H1 (cell line): ENCODE measurements around the gene LSM10. TPM values are rescaled to one million over a fixed set of nuclear protein-coding genes. Genes with fewer than 3 reads are reported as not detected.

Experiments used
- CTCF ChIA-PET: fragments of 300-600 bp; sonication (Branson Sonifier 250); formaldehyde crosslinking; loops from one replicate; lab custom pipeline; 2021; ENCODE audit not compliant: partially characterized antibody; lab: Charles Lee
- POLR2A ChIA-PET: fragments of 300-600 bp; sonication (Branson Sonifier 250); formaldehyde crosslinking; loops from one replicate; lab custom pipeline; 2021; ENCODE audit warnings: inconsistent platforms; ENCODE audit not compliant: partially characterized antibody; lab: Charles Lee
- DNase-seq, 2 experiments: peaks; one replicate each; pipeline versions ENCODE4 v3.0.0 to v3.0.0-alpha.2; 2010 to 2022; ENCODE audit warnings: low spot score in 2 of 2, low read depth in 1 of 2, mixed read lengths in 1 of 2
- FAIRE-seq: peaks from 2 replicates; lab custom pipeline; 2011; peaks lifted over from hg19 to GRCh38; lab: Jason Lieb, UNC
- H2AFZ ChIP-seq: 2 replicates; pipeline ENCODE4 v1.8.1; 2012; ENCODE audit warnings: low read length, inconsistent platforms
- H2AK5ac ChIP-seq: 2 replicates; pipeline ENCODE4 v1.6.1; 2013; ENCODE audit warnings: low read depth, low read length
- H2BK120ac ChIP-seq: replicated peaks from 2 replicates; pipeline ENCODE3; 2013; ENCODE audit warnings: low read depth, low read length, inconsistent platforms
- H2BK12ac ChIP-seq: 2 replicates; pipeline ENCODE4 v1.6.1; 2013; ENCODE audit warnings: low read depth, low read length
- H2BK15ac ChIP-seq: 2 replicates; pipeline ENCODE4 v1.6.1; 2013; ENCODE audit warnings: low read length
- H2BK20ac ChIP-seq: 2 replicates; pipeline ENCODE4 v1.6.1; 2013; ENCODE audit warnings: low read length
- H2BK5ac ChIP-seq: 2 replicates; pipeline ENCODE4 v1.6.1; 2013; ENCODE audit warnings: low read depth, low read length
- H3K14ac ChIP-seq: 2 replicates; pipeline ENCODE4 v1.6.1; 2013; ENCODE audit warnings: inconsistent platforms; ENCODE audit not compliant: insufficient read length
- H3K18ac ChIP-seq: 2 replicates; pipeline ENCODE4 v1.6.1; 2013; ENCODE audit warnings: low read length; ENCODE audit errors: extremely low read depth
- H3K23ac ChIP-seq: 2 replicates; pipeline ENCODE4 v1.6.1; 2013; ENCODE audit warnings: inconsistent platforms; ENCODE audit not compliant: insufficient read length
- H3K23me2 ChIP-seq: 2 replicates; pipeline ENCODE4 v1.6.1; 2013; ENCODE audit warnings: low read depth, low read length
- H3K27ac ChIP-seq: 2 replicates; pipeline ENCODE4 v1.6.1; 2011; ENCODE audit warnings: low read depth, low read length, inconsistent platforms
- H3K27me3 ChIP-seq, 4 experiments: replicated peaks in 1 of 4; 1 replicate in 1 of 4; 2 replicates in 3 of 4; pipeline versions ENCODE4 v1.6.1 to v1.8.1; 2011 to 2013; ENCODE audit warnings: low read length in 3 of 4, mild to moderate bottlenecking in 3 of 4, inconsistent platforms in 2 of 4, mixed read lengths in 2 of 4, moderate library complexity in 1 of 4; ENCODE audit not compliant: control insufficient read depth in 3 of 4, insufficient read depth in 3 of 4; ENCODE audit errors: extremely low read depth in 1 of 4
- H3K36me3 ChIP-seq, 4 experiments: 2 replicates each; pipeline versions ENCODE4 v1.6.1 to v1.8.1; 2011 to 2013; ENCODE audit warnings: mild to moderate bottlenecking in 4 of 4, low read length in 3 of 4, moderate library complexity in 2 of 4, control low read depth in 1 of 4, inconsistent platforms in 1 of 4; ENCODE audit not compliant: insufficient read depth in 4 of 4, control insufficient read depth in 2 of 4
- H3K4ac ChIP-seq: replicated peaks from 2 replicates; pipeline ENCODE3; 2013; ENCODE audit warnings: low read length, low read depth, mixed read lengths, inconsistent platforms; ENCODE audit not compliant: insufficient read length
- H3K4me1 ChIP-seq, 4 experiments: replicated peaks in 1 of 4; 1 replicate in 1 of 4; 2 replicates in 3 of 4; pipeline versions ENCODE4 v1.6.1 to v1.8.1; 2011 to 2013; ENCODE audit warnings: low read length in 3 of 4, inconsistent platforms in 2 of 4, mixed read lengths in 1 of 4; ENCODE audit not compliant: insufficient read depth in 4 of 4, control insufficient read depth in 3 of 4
- H3K4me2 ChIP-seq, 2 experiments: 2 replicates each; pipeline versions ENCODE4 v1.6.1 to v1.8.1; 2011 to 2013; ENCODE audit warnings: low read depth in 2 of 2, low read length in 2 of 2, control low read depth in 1 of 2, inconsistent platforms in 1 of 2, mild to moderate bottlenecking in 1 of 2; ENCODE audit not compliant: insufficient read depth in 1 of 2
- H3K4me3 ChIP-seq, 4 experiments: fragments of 200-600, 300-600 bp in 1 of 4; sonication (generic), shearing (Covaris generic), sonication (Bioruptor Twin) in 1 of 4; 2 replicates each; pipeline versions ENCODE4 v1.5.1 to v1.8.1; 2011 to 2016; ENCODE audit warnings: low read length in 4 of 4, low read depth in 3 of 4, control low read depth in 2 of 4, inconsistent platforms in 2 of 4, mild to moderate bottlenecking in 2 of 4, mixed read lengths in 1 of 4, moderate library complexity in 1 of 4; ENCODE audit not compliant: insufficient read depth in 2 of 4; ENCODE audit errors: extremely low read depth in 1 of 4
- H3K56ac ChIP-seq: replicated peaks from 2 replicates; pipeline ENCODE3; 2013; ENCODE audit warnings: low read depth, mild to moderate bottlenecking, mixed read lengths, low read length, inconsistent platforms; ENCODE audit not compliant: insufficient read length
- H3K79me1 ChIP-seq: 2 replicates; pipeline ENCODE4 v1.6.1; 2013; ENCODE audit warnings: low read depth, low read length, control low read depth
- H3K79me2 ChIP-seq, 2 experiments: 2 replicates each; pipeline versions ENCODE4 v1.6.1 to v1.8.1; 2012 to 2013; ENCODE audit warnings: low read length in 2 of 2, mild to moderate bottlenecking in 2 of 2, inconsistent platforms in 1 of 2; ENCODE audit not compliant: insufficient read depth in 2 of 2, control insufficient read depth in 1 of 2
- H3K9ac ChIP-seq, 4 experiments: replicated peaks in 1 of 4; 1 replicate in 1 of 4; 2 replicates in 3 of 4; pipeline versions ENCODE4 v1.6.1 to v1.8.1; 2011 to 2013; ENCODE audit warnings: low read depth in 3 of 4, low read length in 3 of 4, control low read depth in 2 of 4, mild to moderate bottlenecking in 2 of 4, moderate library complexity in 2 of 4, inconsistent platforms in 1 of 4; ENCODE audit errors: extremely low read depth in 1 of 4
- H3K9me3 ChIP-seq, 2 experiments: 2 replicates each; pipeline versions ENCODE4 v1.6.1 to v1.8.1; 2012 to 2013; ENCODE audit warnings: mild to moderate bottlenecking in 2 of 2, moderate library complexity in 2 of 2, control low read depth in 1 of 2, inconsistent platforms in 1 of 2, low read depth in 1 of 2, low read length in 1 of 2, mixed read lengths in 1 of 2; ENCODE audit not compliant: insufficient read depth in 2 of 2
- H4K20me1 ChIP-seq, 2 experiments: replicated peaks in 1 of 2; 2 replicates each; pipeline versions ENCODE3 to v1.8.1; 2011 to 2013; ENCODE audit warnings: inconsistent platforms in 2 of 2, low read length in 2 of 2, mild to moderate bottlenecking in 1 of 2; ENCODE audit not compliant: insufficient read depth in 2 of 2, control insufficient read depth in 1 of 2
- H4K5ac ChIP-seq: 2 replicates; pipeline ENCODE4 v1.6.1; 2013; ENCODE audit warnings: low read length, low read depth, mixed read lengths, inconsistent platforms; ENCODE audit not compliant: insufficient read length
- H4K8ac ChIP-seq: 2 replicates; pipeline ENCODE4 v1.8.0; 2013; ENCODE audit warnings: mild to moderate bottlenecking, moderate library complexity, low read length, inconsistent platforms; ENCODE audit not compliant: insufficient read depth; ENCODE audit errors: extremely low read depth
- H4K91ac ChIP-seq: replicated peaks from 2 replicates; pipeline ENCODE3; 2013; ENCODE audit warnings: low read length, mixed read lengths, inconsistent platforms; ENCODE audit not compliant: insufficient read length
- POLR2A ChIP-seq, 2 experiments: IDR thresholded peaks; 1 replicate in 1 of 2; 2 replicates in 1 of 2; pipeline ENCODE4 v1.6.1; 2011; ENCODE audit warnings: low read depth in 2 of 2, low read length in 2 of 2, mild to moderate bottlenecking in 2 of 2; ENCODE audit errors: control extremely low read depth in 1 of 2
- SIX5 ChIP-seq: IDR thresholded peaks from 2 replicates; pipeline ENCODE4 v1.6.1; 2011; ENCODE audit warnings: mild to moderate bottlenecking, low read depth, low read length
- SRF ChIP-seq: IDR thresholded peaks from 2 replicates; pipeline ENCODE4 v1.6.1; 2011; ENCODE audit warnings: mild to moderate bottlenecking, low read depth, low read length, moderate library complexity
- WGBS, 2 experiments: shearing (Covaris generic) in 1 of 2; methylation state at CpG; one replicate each; pipeline versions ENCODE4 v1.1.6 to v1.1.7; 2013 to 2015; ENCODE audit warnings: low lambda C conversion rate in 2 of 2, mixed read lengths in 2 of 2, inconsistent platforms in 1 of 2, low coverage in 1 of 2, missing lambda C conversion rate in 1 of 2; ENCODE audit not compliant: insufficient replicate concordance in 2 of 2, insufficient coverage in 1 of 2, insufficient read length in 1 of 2; ENCODE audit errors: extremely low coverage in 1 of 2, missing lambda C conversion rate in 1 of 2; 5-methylcytosine and 5-hydroxymethylcytosine counted together
- polyA plus RNA-seq, 7 experiments: library from polyadenylated mRNA; depleted of rRNA in 3 of 7; stranded (reverse) in 5 of 7; unstranded in 2 of 7; fragments of >200 nt in 5 of 7; fragments of 200-250 nt in 2 of 7; gene quantifications; 1 replicate in 5 of 7; 2 replicates in 1 of 7; 4 replicates in 1 of 7; pipeline versions ENCODE4 v1.2.1 to v1.2.3, GENCODE V29; 2011 to 2013; ENCODE audit warnings: missing spikeins in 2 of 7, mixed read lengths in 2 of 7
- total RNA-seq: library from RNA; stranded (reverse); fragmentation: NEBNext Ultra II Directional; extraction: Animal tissue kit (Norgen Biotek cat#: 25700); gene quantifications from 2 replicates; pipeline ENCODE4 v1.2.1, GENCODE V29; 2021
- TF ChIP-seq, protein P1 (sequence below): IDR thresholded peaks from 2 replicates; pipeline ENCODE4 v1.6.1; 2012; ENCODE audit warnings: low read length, inconsistent platforms

LSM10 gene
- total and polyA plus RNA-seq, 2 of the 8 experiments (the other 6 are each of a cell fraction or from before 2014, with no cell fraction given): 59.5 to 140 TPM

DNA sequence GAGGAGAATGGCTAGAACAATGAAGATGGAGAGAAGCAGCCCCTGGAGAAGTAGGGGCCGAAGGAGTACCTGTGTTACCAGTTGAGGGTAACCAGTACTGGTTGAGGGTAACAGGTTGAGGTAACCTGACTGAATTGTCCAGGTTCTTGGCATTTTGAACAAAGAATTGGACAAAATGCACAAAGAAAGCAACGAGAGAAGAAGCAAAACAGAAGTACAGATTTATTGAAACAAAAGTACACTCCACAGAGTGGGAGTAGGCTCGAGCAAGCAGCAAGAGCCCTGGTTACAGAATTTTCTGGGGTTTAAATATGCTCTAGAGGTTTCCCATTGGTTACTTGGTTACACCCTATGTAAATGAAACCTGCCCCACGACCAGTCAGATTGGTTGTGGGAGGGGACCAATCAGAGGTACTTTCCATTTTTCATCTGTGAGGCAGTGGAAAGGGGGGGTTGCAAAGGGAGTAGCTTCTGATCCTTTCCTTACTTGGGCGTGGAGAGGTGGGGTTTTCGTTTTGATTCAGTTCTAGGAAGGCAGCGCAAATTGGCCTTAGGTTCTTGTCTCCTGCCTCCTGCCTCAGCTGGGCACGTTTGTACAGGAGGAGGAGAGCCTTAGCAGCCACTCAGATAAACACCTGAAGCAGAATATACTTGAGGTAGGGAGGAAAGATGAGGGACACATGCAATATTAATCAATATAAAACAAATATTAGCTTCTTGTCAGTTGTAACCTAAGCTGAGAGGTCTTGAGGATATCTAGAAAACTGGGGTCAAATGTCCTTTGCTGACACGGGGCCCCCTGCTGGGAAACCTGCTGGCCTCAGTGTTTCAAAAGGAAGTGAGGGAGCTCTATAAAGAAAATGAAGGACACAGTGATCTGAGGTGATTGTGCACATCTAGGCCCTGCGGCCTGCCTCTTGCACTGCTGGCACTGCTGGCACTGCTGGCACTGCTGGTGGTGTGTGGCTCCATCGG, 14.3 kb upstream of the LSM10 start:
- DNase-seq: no peak
- H3K4ac ChIP-seq: no peak overlapping the region
- TF ChIP-seq SIX5: no peak
- 0 out of 3 replicates have a peak, but pooled peaks of 1 of the 2 experiments have one; percentile 17 for TF ChIP-seq POLR2A (IDR thresholded peaks at IDR 0.05; ENCODE audit: control extremely low read depth in 1 of 2, low read depth in 2 of 2, low read length in 2 of 2)
- TF ChIP-seq SRF: peak; percentile 70
- TF ChIP-seq, protein P1, sequence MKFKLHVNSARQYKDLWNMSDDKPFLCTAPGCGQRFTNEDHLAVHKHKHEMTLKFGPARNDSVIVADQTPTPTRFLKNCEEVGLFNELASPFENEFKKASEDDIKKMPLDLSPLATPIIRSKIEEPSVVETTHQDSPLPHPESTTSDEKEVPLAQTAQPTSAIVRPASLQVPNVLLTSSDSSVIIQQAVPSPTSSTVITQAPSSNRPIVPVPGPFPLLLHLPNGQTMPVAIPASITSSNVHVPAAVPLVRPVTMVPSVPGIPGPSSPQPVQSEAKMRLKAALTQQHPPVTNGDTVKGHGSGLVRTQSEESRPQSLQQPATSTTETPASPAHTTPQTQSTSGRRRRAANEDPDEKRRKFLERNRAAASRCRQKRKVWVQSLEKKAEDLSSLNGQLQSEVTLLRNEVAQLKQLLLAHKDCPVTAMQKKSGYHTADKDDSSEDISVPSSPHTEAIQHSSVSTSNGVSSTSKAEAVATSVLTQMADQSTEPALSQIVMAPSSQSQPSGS: no peak

More for the DNA sequence above, 14.3 kb upstream of the LSM10 start:
- ChIA-PET POLR2A (interaction anchor here (0.6 to 2.3 kb wide), 9 partner anchors 10 to 483 kb away, joined by 3 to 8 read pairs (median 4); partner anchors contain the start of gene LSM10), CTCF (interaction anchor here (0.5 to 4.7 kb wide), 8 partner anchors 11 to 1533 kb away, joined by 3 to 24 read pairs (median 4); no protein-coding TSS in a partner anchor)
- no peaks in the 10 kb centered on the region for H3K23me2 ChIP-seq
- H3K18ac ChIP-seq: no peak overlapping the region
- H4K91ac ChIP-seq: no peak overlapping the region
- FAIRE-seq: no peak
- no peak overlapping the region for H2AK5ac ChIP-seq
- H3K27me3 ChIP-seq: no peaks in the 10 kb centered on the region
- H3K79me2 ChIP-seq: no peaks in the 10 kb centered on the region
- H3K56ac ChIP-seq: no peak overlapping the region
- H2BK20ac ChIP-seq: no peak overlapping the region; the same call in 1 of the 2 replicates
- no peak overlapping the region for H2BK120ac ChIP-seq
- H3K79me1 ChIP-seq: no peaks in the 10 kb centered on the region; the same call in 1 of the 2 replicates
- H3K9ac ChIP-seq: no peak overlapping the region
- H3K36me3 ChIP-seq: peaks cover 0 to 2% (median 0%) of the 10 kb centered on the region in 4 experiments; a peak in 3 of 8 replicates
- H4K20me1 ChIP-seq: no peaks in the 10 kb centered on the region
- H2BK5ac ChIP-seq: no peak overlapping the region
- peaks cover 0 to 3% (median 0%) of the 10 kb centered on the region in 4 experiments; a peak in 1 of 7 replicates for H3K4me1 ChIP-seq
- no peak overlapping the region for H3K4me2 ChIP-seq
- WGBS, 2 experiments: 80% methylated on average over 11 of the region's 11 CpGs; no CpG with 5 or more reads in 1 of the 2 experiments
- no peak overlapping the region for H2AFZ ChIP-seq
- no peak overlapping the region for H2BK12ac ChIP-seq
- H3K27ac ChIP-seq: no peak overlapping the region; the same call in 1 of the 2 replicates
- H3K9me3 ChIP-seq: no peaks in the 10 kb centered on the region
- H4K5ac ChIP-seq: no peak overlapping the region
- H3K4me3 ChIP-seq: no peak overlapping the region
- no peak overlapping the region for H3K14ac ChIP-seq
- no peak overlapping the region for H3K23ac ChIP-seq
- no peak overlapping the region for H4K8ac ChIP-seq
- no peak overlapping the region for H2BK15ac ChIP-seq
